ENCODE measurements around the gene NPLOC4.
A peak's percentile ranks its signal among the peaks of the same experiment; 100 is the strongest.

The NPLOC4 gene

GRCh38 chr17:81536299-81537290, 100.3 kb downstream of the NPLOC4 start:
- H3K27ac ChIP-seq = no peak overlapping the region
- no peak for TF ChIP-seq CTCF (conservative IDR thresholded peaks at IDR 0.05; ENCODE audit: low read depth)
- DNase-seq (ENCODE audit: low spot score) = no peak
- ChIA-PET POLR2A (ENCODE audit: low non-redundant PET) (interaction anchor here (0.5 kb wide), 1 partner anchor 69 kb away, joined by 3 read pairs; no protein-coding TSS in a partner anchor), CTCF (interaction anchor here (0.6 kb wide), 1 partner anchor 89 kb away, joined by 4 read pairs; no protein-coding TSS in a partner anchor)

- ChIA-PET CTCF (no interaction called here), POLR2A (ENCODE audit: low non-redundant PET) (no interaction called here)
- no peak overlapping the region for H3K27ac ChIP-seq
- DNase-seq (ENCODE audit: low spot score) = no peak
- no peak for TF ChIP-seq CTCF (conservative IDR thresholded peaks at IDR 0.05; ENCODE audit: low read depth)
Observed at GRCh38 chr17:81535480-81536298, 101.2 kb downstream of the NPLOC4 start.

- TF ChIP-seq CTCF (conservative IDR thresholded peaks at IDR 0.05; ENCODE audit: low read depth) = no peak
- CTCF ChIA-PET = no interaction called here
- no peak for DNase-seq (ENCODE audit: low spot score)
- no peak overlapping the region for H3K27ac ChIP-seq
- POLR2A ChIA-PET (ENCODE audit: low non-redundant PET) = no interaction called here
Observed at GRCh38 chr17:81535007-81535328, 101.9 kb downstream of the NPLOC4 start.

- ChIA-PET CTCF (interaction anchor here (0.7 kb wide), 1 partner anchor 397 kb away, joined by 3 read pairs; no protein-coding TSS in a partner anchor), POLR2A (ENCODE audit: low non-redundant PET) (no interaction called here)
- no peak overlapping the region for H3K27ac ChIP-seq
- no peak for TF ChIP-seq CTCF (conservative IDR thresholded peaks at IDR 0.05; ENCODE audit: low read depth)
- DNase-seq (ENCODE audit: low spot score) = no peak
Observed at GRCh38 chr17:81534157-81535006, 102.5 kb downstream of the NPLOC4 start.

GRCh38 chr17:81533339-81534141, 103.4 kb downstream of the NPLOC4 start:
- no peak for TF ChIP-seq CTCF (conservative IDR thresholded peaks at IDR 0.05; ENCODE audit: low read depth)
- H3K27ac ChIP-seq = 0 out of 2 replicates have a peak overlapping the region, but pooled peaks have one; percentile 5
- POLR2A ChIA-PET (ENCODE audit: low non-redundant PET) = no interaction called here
- CTCF ChIA-PET = interaction anchor here (0.7 kb wide), 1 partner anchor 398 kb away, joined by 3 read pairs; no protein-coding TSS in a partner anchor
- no peak for DNase-seq (ENCODE audit: low spot score)
